Ovary (tissue), 9 donors: Measurements from ENCODE around the gene EIF4G3. TPM values are rescaled to one million over a fixed set of nuclear protein-coding genes. Genes with fewer than 3 reads are reported as not detected.

Experiments used
- DNase-seq, 5 donors: peaks; one replicate each; pipeline ENCODE4 v3.0.0-alpha.2; 2019 to 2020
- H3K27ac ChIP-seq, 2 donors: fragments of 200-600 bp; one replicate each; pipeline versions ENCODE4 v1.5.1 to v1.8.0; 2019 to 2022
- H3K27me3 ChIP-seq: fragments of 200-600 bp; one replicate; pipeline ENCODE4 v1.8.0; 2022
- H3K36me3 ChIP-seq: fragments of 200-600 bp; sonication (generic); one replicate; pipeline ENCODE4 v1.5.1; 2019
- H3K4me1 ChIP-seq: one replicate; pipeline ENCODE4 v1.8.1; 2013; ENCODE audit warnings: mild to moderate bottlenecking, moderate library complexity; ENCODE audit not compliant: insufficient read depth
- H3K4me3 ChIP-seq: fragments of 200-600 bp; sonication (generic); one replicate; pipeline ENCODE4 v1.5.1; 2017
- H3K9me3 ChIP-seq, 2 donors: fragments of 200-600 bp in 1 of 2; sonication (generic) in 1 of 2; one replicate each; pipeline versions ENCODE4 v1.5.1 to v1.8.1; 2013 to 2019; ENCODE audit warnings: mild to moderate bottlenecking in 1 of 2, moderate library complexity in 1 of 2
- EP300 ChIP-seq: sonication (generic); formaldehyde crosslinking; IDR thresholded peaks from one replicate; pipeline ENCODE4 v1.6.1; 2017; ENCODE audit warnings: antibody characterized with exemption
- POLR2A ChIP-seq: fragments of 450-650 bp; IDR thresholded peaks from one replicate; pipeline ENCODE4 v1.6.1; 2017; ENCODE audit warnings: antibody characterized with exemption, mild to moderate bottlenecking, moderate library complexity
- WGBS, 3 donors: extraction: QIAGEN DNeasy Blood & Tissue Kit in 1 of 3; methylation state at CpG; one replicate each; pipeline versions ENCODE4 v1.1.5 to v1.1.7; 2013 to 2017; 5-methylcytosine and 5-hydroxymethylcytosine counted together
- intact Hi-C, 4 donors: fragments of 100-400 bp; cut with DNase I; formaldehyde crosslinking; loops; one replicate each; pipeline versions ENCODE4 v1.11.0 to v1.15.1; 2022 to 2023
- polyA plus RNA-seq, 2 donors: library from polyadenylated mRNA; stranded (reverse); fragments of 200-250 nt in 1 of 2; fragments of 350-450 nt in 1 of 2; fragmentation: Illumina TruSeq in 1 of 2; extraction: RNeasy Lipid Tissue Mini Kit (QIAGEN cat#74804) in 1 of 2; gene quantifications; one replicate each; pipeline ENCODE4 v1.2.3, GENCODE V29; 2013 to 2014
- total RNA-seq, 7 donors: library from RNA; depleted of rRNA in 2 of 7; stranded (reverse); fragments of >200 nt in 2 of 7; fragmentation: NEBNext Ultra II Directional in 3 of 7; extraction: Animal tissue kit (Norgen Biotek cat#: 25700) in 3 of 7; gene quantifications; one replicate each; pipeline versions ENCODE4 v1.1.0 to v1.2.4, GENCODE V29; 2016 to 2023
- TF ChIP-seq, protein P1 (sequence below), 3 donors: fragments of 450-650 bp in 2 of 3; fragments of 200-600 bp in 1 of 3; IDR thresholded peaks; one replicate each; pipeline versions ENCODE4 v1.5.1 to v1.8.0; 2016 to 2022; ENCODE audit warnings: antibody characterized with exemption in 3 of 3, mild to moderate bottlenecking in 1 of 3
- donor health status: DM: no; HTN: no; CAD: no; lungs with moderate emphysema.
- donor health status: DM: no; HTN: no; CAD: no.
- donor health status: Bipolar disorder and iron deficiency.
- donor health status: DM: yes; HTN: yes; CAD: no.
- donor health status: DM: no; HTN: no; CAD: no.
- donor health status: DM: yes; HTN: yes; CAD: no.

The EIF4G3 gene
- total and polyA plus RNA-seq, 9 donors: 13.9 to 62.4 (median 39.4) TPM

GRCh38 chr1:20982316-20982715 lies 194.4 kb downstream of the EIF4G3 start:
- DNase-seq: no peak
- Histone ChIP-seq H3K27me3 (no peaks in the 10 kb centered on the region), H3K4me1 (no peaks in the 10 kb centered on the region), H3K9me3 (no peaks in the 10 kb centered on the region), H3K27ac (no peak overlapping the region), H3K4me3 (no peak overlapping the region), H3K36me3 (no peaks in the 10 kb centered on the region)
- intact Hi-C loops: loop anchor here in 2 of 4 donors (2.0 to 10.0 kb wide), 2 partner anchors 32 to 212 kb away; no protein-coding TSS in a partner anchor
- TF ChIP-seq, protein P1, sequence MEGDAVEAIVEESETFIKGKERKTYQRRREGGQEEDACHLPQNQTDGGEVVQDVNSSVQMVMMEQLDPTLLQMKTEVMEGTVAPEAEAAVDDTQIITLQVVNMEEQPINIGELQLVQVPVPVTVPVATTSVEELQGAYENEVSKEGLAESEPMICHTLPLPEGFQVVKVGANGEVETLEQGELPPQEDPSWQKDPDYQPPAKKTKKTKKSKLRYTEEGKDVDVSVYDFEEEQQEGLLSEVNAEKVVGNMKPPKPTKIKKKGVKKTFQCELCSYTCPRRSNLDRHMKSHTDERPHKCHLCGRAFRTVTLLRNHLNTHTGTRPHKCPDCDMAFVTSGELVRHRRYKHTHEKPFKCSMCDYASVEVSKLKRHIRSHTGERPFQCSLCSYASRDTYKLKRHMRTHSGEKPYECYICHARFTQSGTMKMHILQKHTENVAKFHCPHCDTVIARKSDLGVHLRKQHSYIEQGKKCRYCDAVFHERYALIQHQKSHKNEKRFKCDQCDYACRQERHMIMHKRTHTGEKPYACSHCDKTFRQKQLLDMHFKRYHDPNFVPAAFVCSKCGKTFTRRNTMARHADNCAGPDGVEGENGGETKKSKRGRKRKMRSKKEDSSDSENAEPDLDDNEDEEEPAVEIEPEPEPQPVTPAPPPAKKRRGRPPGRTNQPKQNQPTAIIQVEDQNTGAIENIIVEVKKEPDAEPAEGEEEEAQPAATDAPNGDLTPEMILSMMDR (IDR thresholded peaks at IDR 0.05): no peak
- TF ChIP-seq POLR2A (no peak), EP300 (no peak)

GRCh38 chr1:20981915-20982314 lies 194.8 kb downstream of the EIF4G3 start:
- no peak for TF ChIP-seq EP300
- Histone ChIP-seq H3K9me3 (no peaks in the 10 kb centered on the region), H3K4me1 (no peaks in the 10 kb centered on the region), H3K36me3 (no peaks in the 10 kb centered on the region), H3K27ac (no peak overlapping the region), H3K4me3 (no peak overlapping the region), H3K27me3 (no peaks in the 10 kb centered on the region)
- no peak for DNase-seq
- intact Hi-C loops: loop anchor here in 2 of 4 donors (2.0 to 10.0 kb wide), 2 partner anchors 31 to 213 kb away; no protein-coding TSS in a partner anchor

DNA sequence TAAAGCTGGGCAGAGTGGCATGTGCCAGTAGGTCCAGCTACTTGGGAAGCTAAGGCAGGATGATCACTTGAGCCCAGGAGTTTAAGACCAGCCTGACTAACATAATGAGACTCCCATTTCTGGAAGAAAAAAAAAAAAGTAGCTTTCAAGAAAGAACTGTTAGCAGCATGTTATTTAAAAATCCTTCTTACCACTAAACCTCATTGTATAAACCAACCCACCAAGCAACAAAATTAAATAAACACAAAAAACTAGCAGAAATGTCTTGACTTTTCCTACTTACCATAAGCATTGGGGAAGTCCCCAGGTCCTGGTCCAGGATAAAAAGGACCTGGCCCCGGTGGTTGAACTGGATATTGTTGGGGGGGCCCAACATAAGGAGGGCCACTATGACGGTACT lies 196.6 kb downstream of the EIF4G3 start:
- Histone ChIP-seq H3K9me3 (no peaks in the 10 kb centered on the region), H3K36me3 (no peaks in the 10 kb centered on the region), H3K27me3 (no peaks in the 10 kb centered on the region), H3K4me1 (no peaks in the 10 kb centered on the region), H3K27ac (no peak overlapping the region), H3K4me3 (no peak overlapping the region)
- no peak for TF ChIP-seq POLR2A
- TF ChIP-seq, protein P1 (IDR thresholded peaks at IDR 0.05): no peak
- TF ChIP-seq EP300: no peak
- DNase-seq: no peak
- 83 to 97% (median 90%) methylated on average over 2 of the region's 2 CpGs for WGBS, 3 donors
- intact Hi-C loops: loop anchor here in 2 of 4 donors (10.0 kb wide), 1 partner anchor 215 kb away; no protein-coding TSS in a partner anchor

DNA sequence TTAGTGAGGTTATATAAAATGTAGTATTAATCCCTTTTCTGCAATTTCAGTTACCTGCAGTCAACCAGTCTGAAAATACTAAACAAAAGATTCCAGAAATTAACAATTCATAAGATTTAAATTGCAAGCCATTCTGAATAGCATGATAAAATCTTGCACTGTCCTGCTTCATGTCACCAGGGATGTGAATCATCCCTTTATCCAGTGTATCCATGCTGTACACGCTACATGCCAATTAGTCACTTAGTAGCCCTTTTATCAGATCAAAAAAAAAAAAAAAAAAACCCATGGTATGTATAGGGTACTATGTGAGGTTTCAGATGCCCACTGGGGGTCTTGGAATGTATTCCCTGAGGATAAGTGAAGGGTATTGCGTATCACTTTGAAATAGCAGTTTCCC lies 198.3 kb downstream of the EIF4G3 start:
- Histone ChIP-seq H3K27me3 (no peaks in the 10 kb centered on the region), H3K9me3 (no peaks in the 10 kb centered on the region), H3K36me3 (no peaks in the 10 kb centered on the region), H3K27ac (no peak overlapping the region), H3K4me3 (no peak overlapping the region), H3K4me1 (no peaks in the 10 kb centered on the region)
- no peak for DNase-seq
- intact Hi-C loops: no loop called here
- WGBS, 3 donors: 96 to 99% (median 97%) methylated on average over 2 of the region's 2 CpGs
- TF ChIP-seq EP300 (no peak), POLR2A (no peak)
- TF ChIP-seq, protein P1 (IDR thresholded peaks at IDR 0.05): no peak

DNA sequence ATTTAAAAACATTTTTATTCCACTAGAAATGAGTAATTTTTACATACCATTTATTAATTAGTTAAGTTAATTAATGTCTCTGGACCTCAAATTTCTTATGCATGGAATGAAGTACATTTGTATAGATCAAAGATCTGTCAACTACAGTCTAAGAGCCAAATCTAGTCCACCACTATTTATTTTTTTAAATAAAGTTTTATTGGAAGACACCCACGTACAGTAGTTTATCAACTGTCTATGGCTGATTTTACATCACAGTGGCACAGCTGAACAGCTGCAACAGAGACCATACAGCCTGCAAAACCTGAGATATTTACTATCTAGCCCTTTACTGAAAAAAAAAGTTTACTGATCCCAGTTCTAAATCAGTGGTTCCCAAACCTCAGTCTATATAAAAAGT lies 201.0 kb downstream of the EIF4G3 start:
- H3K36me3 ChIP-seq: no peaks in the 10 kb centered on the region
- no peak for DNase-seq
- H3K27me3 ChIP-seq: no peaks in the 10 kb centered on the region
- H3K4me3 ChIP-seq: no peak overlapping the region
- H3K9me3 ChIP-seq: no peaks in the 10 kb centered on the region
- intact Hi-C loops: no loop called here
- no peak overlapping the region for H3K27ac ChIP-seq
- 80 to 87% (median 83%) methylated on average over 1 of the region's 1 CpG for WGBS, 3 donors
- H3K4me1 ChIP-seq: no peaks in the 10 kb centered on the region
- TF ChIP-seq EP300 (no peak), POLR2A (no peak)
- TF ChIP-seq, protein P1 (IDR thresholded peaks at IDR 0.05): no peak
